ENCODE results near the gene SORCS2.

SORCS2 gene

DNA sequence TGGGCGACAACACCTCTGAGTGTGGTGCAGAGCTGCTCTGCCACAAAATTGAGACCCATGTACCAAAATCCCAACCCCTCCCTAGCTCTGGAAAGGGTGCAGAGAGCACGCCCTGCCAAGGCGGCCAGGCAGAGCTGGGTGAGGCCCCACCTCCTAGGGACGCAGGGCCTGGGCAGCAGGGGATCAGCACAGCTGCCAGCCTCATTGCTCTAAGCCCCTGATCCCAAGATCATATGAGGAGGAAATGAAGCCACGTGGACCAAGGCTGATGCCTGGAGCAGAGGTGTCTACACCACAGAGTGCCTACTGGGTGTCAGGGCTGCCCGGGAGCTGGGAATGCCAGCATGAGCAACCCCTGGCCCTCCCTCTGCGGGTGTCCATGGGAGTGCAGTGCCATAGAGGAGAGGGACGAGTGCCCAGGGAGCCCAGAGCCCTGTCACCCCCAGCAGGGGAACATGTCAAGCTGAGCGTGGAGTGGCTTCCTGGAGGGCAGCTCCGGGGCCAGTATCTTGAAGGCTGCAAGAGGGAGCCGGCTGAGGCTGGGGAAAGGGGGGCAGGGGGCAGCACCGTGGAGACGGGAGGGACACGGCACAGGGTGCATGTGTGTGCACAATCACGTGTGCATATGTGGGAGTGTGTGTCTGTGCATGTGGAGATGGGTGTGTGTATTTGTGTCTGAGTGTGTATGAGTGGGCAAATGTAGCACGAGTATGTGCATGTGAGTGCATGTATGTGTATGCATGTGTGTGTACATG lies 306.3 kb downstream of the SORCS2 start:
- Histone ChIP-seq H4K20me1 (ENCODE audit: insufficient read depth, low read length) (no peaks in the 10 kb centered on the region), H3K9ac (ENCODE audit: low read length) (no peak overlapping the region), H3K4me3 (ENCODE audit: low read length) (no peak overlapping the region), H3K4me1 (ENCODE audit: low read length) (no peaks in the 10 kb centered on the region), H3K36me3 (replicated peaks; ENCODE audit: low read depth, low read length) (no peaks in the 10 kb centered on the region), H3K4me2 (ENCODE audit: low read length) (no peak overlapping the region), H3K9me3 (ENCODE audit: insufficient read depth, low read length) (no peaks in the 10 kb centered on the region), H2AFZ (ENCODE audit: low read depth, low read length) (no peak overlapping the region), H3K27me3 (ENCODE audit: low read depth, low read length) (no peaks in the 10 kb centered on the region), H3K79me2 (ENCODE audit: low read length) (no peaks in the 10 kb centered on the region), H3K27ac (ENCODE audit: low read length) (no peak overlapping the region)
- TF ChIP-seq, protein P1, sequence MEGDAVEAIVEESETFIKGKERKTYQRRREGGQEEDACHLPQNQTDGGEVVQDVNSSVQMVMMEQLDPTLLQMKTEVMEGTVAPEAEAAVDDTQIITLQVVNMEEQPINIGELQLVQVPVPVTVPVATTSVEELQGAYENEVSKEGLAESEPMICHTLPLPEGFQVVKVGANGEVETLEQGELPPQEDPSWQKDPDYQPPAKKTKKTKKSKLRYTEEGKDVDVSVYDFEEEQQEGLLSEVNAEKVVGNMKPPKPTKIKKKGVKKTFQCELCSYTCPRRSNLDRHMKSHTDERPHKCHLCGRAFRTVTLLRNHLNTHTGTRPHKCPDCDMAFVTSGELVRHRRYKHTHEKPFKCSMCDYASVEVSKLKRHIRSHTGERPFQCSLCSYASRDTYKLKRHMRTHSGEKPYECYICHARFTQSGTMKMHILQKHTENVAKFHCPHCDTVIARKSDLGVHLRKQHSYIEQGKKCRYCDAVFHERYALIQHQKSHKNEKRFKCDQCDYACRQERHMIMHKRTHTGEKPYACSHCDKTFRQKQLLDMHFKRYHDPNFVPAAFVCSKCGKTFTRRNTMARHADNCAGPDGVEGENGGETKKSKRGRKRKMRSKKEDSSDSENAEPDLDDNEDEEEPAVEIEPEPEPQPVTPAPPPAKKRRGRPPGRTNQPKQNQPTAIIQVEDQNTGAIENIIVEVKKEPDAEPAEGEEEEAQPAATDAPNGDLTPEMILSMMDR (IDR thresholded peaks at IDR 0.05; ENCODE audit: low read depth, low read length), result no peak
- no peak for TF ChIP-seq EZH2phosphoT487 (IDR thresholded peaks at IDR 0.05; ENCODE audit: low read depth)

DNA sequence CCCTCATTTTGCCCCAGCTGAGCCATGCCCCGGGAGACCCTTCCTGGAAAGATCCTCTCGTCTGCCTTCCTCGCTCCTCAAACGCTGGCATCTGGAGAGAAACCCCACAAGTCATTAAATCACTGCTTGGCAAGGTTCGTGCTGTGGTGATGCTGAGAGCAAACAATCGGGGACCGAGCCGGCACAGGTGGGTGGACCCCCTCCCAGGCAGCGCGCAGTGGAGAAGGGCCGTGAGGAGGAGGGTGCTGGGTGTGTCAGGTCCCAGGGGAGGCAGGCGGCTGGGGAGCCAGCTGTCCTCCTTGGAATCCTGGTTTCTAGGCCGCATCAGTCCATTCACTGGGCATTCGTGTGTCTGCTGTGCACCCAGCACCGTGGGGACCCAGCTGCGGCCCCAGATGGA lies 307.3 kb downstream of the SORCS2 start:
- Histone ChIP-seq H3K36me3 (replicated peaks; ENCODE audit: low read depth, low read length) (no peaks in the 10 kb centered on the region), H3K4me3 (ENCODE audit: low read length) (no peak overlapping the region), H4K20me1 (ENCODE audit: insufficient read depth, low read length) (no peaks in the 10 kb centered on the region), H3K4me2 (ENCODE audit: low read length) (no peak overlapping the region), H3K27ac (ENCODE audit: low read length) (no peak overlapping the region), H3K4me1 (ENCODE audit: low read length) (no peaks in the 10 kb centered on the region), H3K27me3 (ENCODE audit: low read depth, low read length) (no peaks in the 10 kb centered on the region), H2AFZ (ENCODE audit: low read depth, low read length) (no peak overlapping the region), H3K9ac (ENCODE audit: low read length) (no peak overlapping the region), H3K79me2 (ENCODE audit: low read length) (no peaks in the 10 kb centered on the region), H3K9me3 (ENCODE audit: insufficient read depth, low read length) (no peaks in the 10 kb centered on the region)
- TF ChIP-seq, protein P1 (IDR thresholded peaks at IDR 0.05; ENCODE audit: low read depth, low read length), result no peak
- no peak for TF ChIP-seq EZH2phosphoT487 (IDR thresholded peaks at IDR 0.05; ENCODE audit: low read depth)

DNA sequence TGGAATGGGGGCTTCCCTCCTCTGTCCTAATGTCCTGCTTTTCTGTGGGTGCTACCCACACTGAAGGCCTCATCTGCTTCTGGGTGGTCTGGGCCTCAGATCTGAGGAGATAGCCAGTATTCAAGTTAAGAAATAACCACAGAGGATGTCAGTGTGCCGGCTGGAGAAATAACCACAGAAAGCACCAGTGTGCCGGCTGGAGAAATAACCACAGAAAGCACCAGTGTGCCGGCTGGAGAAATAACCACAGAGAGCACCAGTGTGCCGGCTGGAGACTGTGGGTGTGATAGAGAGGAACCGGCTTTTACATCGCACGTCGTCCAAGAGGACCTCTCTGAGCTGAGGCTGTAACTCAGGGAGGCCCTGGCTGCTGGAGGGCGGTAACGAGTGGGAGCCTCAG lies 308.1 kb downstream of the SORCS2 start:
- no peak overlapping the region for H3K9ac ChIP-seq (ENCODE audit: low read length)
- no peak overlapping the region for H3K27ac ChIP-seq (ENCODE audit: low read length)
- no peaks in the 10 kb centered on the region for H3K27me3 ChIP-seq (ENCODE audit: low read depth, low read length)
- H4K20me1 ChIP-seq (ENCODE audit: insufficient read depth, low read length), result no peaks in the 10 kb centered on the region
- no peaks in the 10 kb centered on the region for H3K4me1 ChIP-seq (ENCODE audit: low read length)
- no peaks in the 10 kb centered on the region for H3K79me2 ChIP-seq (ENCODE audit: low read length)
- H3K4me2 ChIP-seq (ENCODE audit: low read length), result no peak overlapping the region
- H3K9me3 ChIP-seq (ENCODE audit: insufficient read depth, low read length), result no peaks in the 10 kb centered on the region
- no peak overlapping the region for H2AFZ ChIP-seq (ENCODE audit: low read depth, low read length)
- H3K4me3 ChIP-seq (ENCODE audit: low read length), result no peak overlapping the region
- H3K36me3 ChIP-seq (replicated peaks; ENCODE audit: low read depth, low read length), result no peaks in the 10 kb centered on the region
- TF ChIP-seq, protein P1 (IDR thresholded peaks at IDR 0.05; ENCODE audit: low read depth, low read length), result no peak
- TF ChIP-seq EZH2phosphoT487 (IDR thresholded peaks at IDR 0.05; ENCODE audit: low read depth), result no peak

DNA sequence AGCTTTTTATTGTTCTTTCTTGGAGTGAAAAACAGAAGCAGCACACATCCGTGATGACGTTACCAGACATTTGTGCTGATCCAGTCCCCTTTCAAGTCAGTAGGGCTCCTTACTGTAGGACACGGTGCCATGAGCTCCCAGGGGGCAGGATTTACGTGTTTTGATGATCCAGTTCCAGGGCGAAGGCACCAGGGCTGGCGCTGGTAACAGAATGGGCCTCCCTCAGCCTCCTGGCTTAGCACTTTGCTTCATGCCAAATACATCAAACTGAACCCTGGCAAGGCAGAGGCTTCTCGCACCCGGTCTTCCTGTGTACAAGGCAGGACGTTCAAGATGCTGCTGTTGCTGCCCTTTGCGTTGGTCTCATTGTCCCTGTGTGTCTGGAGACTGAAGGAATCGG lies 309.0 kb downstream of the SORCS2 start:
- Histone ChIP-seq H3K36me3 (replicated peaks; ENCODE audit: low read depth, low read length) (no peaks in the 10 kb centered on the region), H3K79me2 (ENCODE audit: low read length) (no peaks in the 10 kb centered on the region), H3K9me3 (ENCODE audit: insufficient read depth, low read length) (no peaks in the 10 kb centered on the region), H3K4me1 (ENCODE audit: low read length) (no peaks in the 10 kb centered on the region), H3K27me3 (ENCODE audit: low read depth, low read length) (no peaks in the 10 kb centered on the region), H3K4me2 (ENCODE audit: low read length) (no peak overlapping the region), H3K27ac (ENCODE audit: low read length) (no peak overlapping the region), H4K20me1 (ENCODE audit: insufficient read depth, low read length) (no peaks in the 10 kb centered on the region), H2AFZ (ENCODE audit: low read depth, low read length) (no peak overlapping the region), H3K9ac (ENCODE audit: low read length) (no peak overlapping the region), H3K4me3 (ENCODE audit: low read length) (no peak overlapping the region)
- TF ChIP-seq EZH2phosphoT487 (IDR thresholded peaks at IDR 0.05; ENCODE audit: low read depth), result no peak
- TF ChIP-seq, protein P1 (IDR thresholded peaks at IDR 0.05; ENCODE audit: low read depth, low read length), result no peak
